ENCODE measurements around the gene WDR90.

- TF ChIP-seq POLR2A (IDR thresholded peaks at IDR 0.05), result no peak
- TF ChIP-seq, protein P1, sequence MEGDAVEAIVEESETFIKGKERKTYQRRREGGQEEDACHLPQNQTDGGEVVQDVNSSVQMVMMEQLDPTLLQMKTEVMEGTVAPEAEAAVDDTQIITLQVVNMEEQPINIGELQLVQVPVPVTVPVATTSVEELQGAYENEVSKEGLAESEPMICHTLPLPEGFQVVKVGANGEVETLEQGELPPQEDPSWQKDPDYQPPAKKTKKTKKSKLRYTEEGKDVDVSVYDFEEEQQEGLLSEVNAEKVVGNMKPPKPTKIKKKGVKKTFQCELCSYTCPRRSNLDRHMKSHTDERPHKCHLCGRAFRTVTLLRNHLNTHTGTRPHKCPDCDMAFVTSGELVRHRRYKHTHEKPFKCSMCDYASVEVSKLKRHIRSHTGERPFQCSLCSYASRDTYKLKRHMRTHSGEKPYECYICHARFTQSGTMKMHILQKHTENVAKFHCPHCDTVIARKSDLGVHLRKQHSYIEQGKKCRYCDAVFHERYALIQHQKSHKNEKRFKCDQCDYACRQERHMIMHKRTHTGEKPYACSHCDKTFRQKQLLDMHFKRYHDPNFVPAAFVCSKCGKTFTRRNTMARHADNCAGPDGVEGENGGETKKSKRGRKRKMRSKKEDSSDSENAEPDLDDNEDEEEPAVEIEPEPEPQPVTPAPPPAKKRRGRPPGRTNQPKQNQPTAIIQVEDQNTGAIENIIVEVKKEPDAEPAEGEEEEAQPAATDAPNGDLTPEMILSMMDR (IDR thresholded peaks at IDR 0.05), result no peak
Measured at GRCh38 chr16:659618-660017, 10.5 kb downstream of the WDR90 start.
